Measurements from ENCODE around the gene ARL5C.
"Not testable (repeated sequence)": the region's sequence is repeated elsewhere in the genome, so short reads cannot be mapped to it uniquely, and the experiment has no call there.

Gene ARL5C

GRCh38 chr17:39170109-39170508 lies 4.1 kb upstream of the ARL5C start:
- no peaks in the 10 kb centered on the region for H3F3A ChIP-seq (ENCODE audit: insufficient read depth)
- no peaks in the 10 kb centered on the region for H3K9me2 ChIP-seq (replicated peaks; ENCODE audit: insufficient read depth, low read length)
- H3K27ac ChIP-seq (ENCODE audit: low read depth, low read length), result no peak overlapping the region
- H3K4me3 ChIP-seq (ENCODE audit: insufficient read depth, low read length, poor library complexity, severe bottlenecking), result no peak overlapping the region
- H3K9me3 ChIP-seq (ENCODE audit: insufficient read depth, low read length), result no peaks in the 10 kb centered on the region
- TF ChIP-seq EZH2phosphoT487 (conservative IDR thresholded peaks at IDR 0.05; ENCODE audit: low read length) (no peak), CTCF (IDR thresholded peaks at IDR 0.05; ENCODE audit: insufficient read depth, low read length, poor library complexity, severe bottlenecking) (no peak)
- no peaks in the 10 kb centered on the region for H4K20me1 ChIP-seq (ENCODE audit: low read depth, low read length)
- no peak overlapping the region for H2AFZ ChIP-seq (ENCODE audit: low read depth, low read length, severe bottlenecking)
- no peaks in the 10 kb centered on the region for H3K79me2 ChIP-seq (ENCODE audit: insufficient read depth, low read length)
- H3K4me2 ChIP-seq (ENCODE audit: low read depth, low read length, poor library complexity, severe bottlenecking), result no peak overlapping the region
- H3K27me3 ChIP-seq (ENCODE audit: low read length), result no peaks in the 10 kb centered on the region
- H3K9ac ChIP-seq (ENCODE audit: low read length), result no peak overlapping the region
- no peaks in the 10 kb centered on the region for H3K36me3 ChIP-seq (ENCODE audit: low read length)

- Histone ChIP-seq H3K4me2 (ENCODE audit: low read depth, low read length, poor library complexity, severe bottlenecking) (no peak overlapping the region), H3K27me3 (ENCODE audit: low read length) (no peaks in the 10 kb centered on the region), H3K9me2 (replicated peaks; ENCODE audit: insufficient read depth, low read length) (no peaks in the 10 kb centered on the region), H2AFZ (ENCODE audit: low read depth, low read length, severe bottlenecking) (no peak overlapping the region), H3K27ac (ENCODE audit: low read depth, low read length) (no peak overlapping the region), H3F3A (ENCODE audit: insufficient read depth) (no peaks in the 10 kb centered on the region), H3K4me3 (ENCODE audit: insufficient read depth, low read length, poor library complexity, severe bottlenecking) (no peak overlapping the region), H3K79me2 (ENCODE audit: insufficient read depth, low read length) (no peaks in the 10 kb centered on the region), H4K20me1 (ENCODE audit: low read depth, low read length) (no peaks in the 10 kb centered on the region), H3K9me3 (ENCODE audit: insufficient read depth, low read length) (no peaks in the 10 kb centered on the region), H3K9ac (ENCODE audit: low read length) (no peak overlapping the region), H3K36me3 (ENCODE audit: low read length) (no peaks in the 10 kb centered on the region)
- TF ChIP-seq CTCF (IDR thresholded peaks at IDR 0.05; ENCODE audit: insufficient read depth, low read length, poor library complexity, severe bottlenecking) (no peak), EZH2phosphoT487 (conservative IDR thresholded peaks at IDR 0.05; ENCODE audit: low read length) (no peak)
Measured at GRCh38 chr17:39169518-39169917, 3.6 kb upstream of the ARL5C start.

GRCh38 chr17:39169101-39169500 lies 3.1 kb upstream of the ARL5C start:
- no peak overlapping the region for H3K4me2 ChIP-seq (ENCODE audit: low read depth, low read length, poor library complexity, severe bottlenecking)
- no peak overlapping the region for H2AFZ ChIP-seq (ENCODE audit: low read depth, low read length, severe bottlenecking)
- H3K79me2 ChIP-seq (ENCODE audit: insufficient read depth, low read length), result no peaks in the 10 kb centered on the region
- H3K9ac ChIP-seq (ENCODE audit: low read length), result no peak overlapping the region
- no peaks in the 10 kb centered on the region for H3K9me2 ChIP-seq (replicated peaks; ENCODE audit: insufficient read depth, low read length)
- H3K9me3 ChIP-seq (ENCODE audit: insufficient read depth, low read length), result no peaks in the 10 kb centered on the region
- H3K4me3 ChIP-seq (ENCODE audit: insufficient read depth, low read length, poor library complexity, severe bottlenecking), result no peak overlapping the region
- H3K27ac ChIP-seq (ENCODE audit: low read depth, low read length), result no peak overlapping the region
- no peaks in the 10 kb centered on the region for H4K20me1 ChIP-seq (ENCODE audit: low read depth, low read length)
- no peaks in the 10 kb centered on the region for H3K27me3 ChIP-seq (ENCODE audit: low read length)
- H3F3A ChIP-seq (ENCODE audit: insufficient read depth), result no peaks in the 10 kb centered on the region
- TF ChIP-seq EZH2phosphoT487 (conservative IDR thresholded peaks at IDR 0.05; ENCODE audit: low read length) (no peak), CTCF (IDR thresholded peaks at IDR 0.05; ENCODE audit: insufficient read depth, low read length, poor library complexity, severe bottlenecking) (no peak)
- H3K36me3 ChIP-seq (ENCODE audit: low read length), result no peaks in the 10 kb centered on the region

- H3K36me3 ChIP-seq (ENCODE audit: low read length); H3K9me3 ChIP-seq (ENCODE audit: insufficient read depth, low read length); H3F3A ChIP-seq (ENCODE audit: insufficient read depth); H3K79me2 ChIP-seq (ENCODE audit: insufficient read depth, low read length); H3K27me3 ChIP-seq (ENCODE audit: low read length); H3K4me3 ChIP-seq (ENCODE audit: insufficient read depth, low read length, poor library complexity, severe bottlenecking); H3K9ac ChIP-seq (ENCODE audit: low read length); H4K20me1 ChIP-seq (ENCODE audit: low read depth, low read length); H2AFZ ChIP-seq (ENCODE audit: low read depth, low read length, severe bottlenecking); H3K27ac ChIP-seq (ENCODE audit: low read depth, low read length); H3K4me2 ChIP-seq (ENCODE audit: low read depth, low read length, poor library complexity, severe bottlenecking); H3K9me2 ChIP-seq (replicated peaks; ENCODE audit: insufficient read depth, low read length): not testable (repeated sequence)
Measured at GRCh38 chr17:39168503-39168902, 2.5 kb upstream of the ARL5C start.

Measured in SU-DHL-6 (cell line).